Transverse colon (tissue), 3 donors: Measurements from ENCODE around the gene APOE.

Experiments
- POLR2A ChIP-seq: fragments of 450-650 bp; IDR thresholded peaks from one replicate; pipeline ENCODE4 v1.6.1; 2016; ENCODE audit warnings: antibody characterized with exemption, mild to moderate bottlenecking, moderate library complexity
- TF ChIP-seq, protein P1 (sequence below), 5 experiments: fragments of 200-600 bp in 3 of 5; fragments of 450-650 bp in 2 of 5; sonication (generic) in 3 of 5; IDR thresholded peaks; 1 replicate in 2 of 5; 2 replicates in 3 of 5; pipeline ENCODE4 v1.5.1; 2016 to 2017; ENCODE audit warnings: antibody characterized with exemption in 5 of 5, inconsistent platforms in 3 of 5, mild to moderate bottlenecking in 2 of 5, moderate library complexity in 1 of 5

DNA sequence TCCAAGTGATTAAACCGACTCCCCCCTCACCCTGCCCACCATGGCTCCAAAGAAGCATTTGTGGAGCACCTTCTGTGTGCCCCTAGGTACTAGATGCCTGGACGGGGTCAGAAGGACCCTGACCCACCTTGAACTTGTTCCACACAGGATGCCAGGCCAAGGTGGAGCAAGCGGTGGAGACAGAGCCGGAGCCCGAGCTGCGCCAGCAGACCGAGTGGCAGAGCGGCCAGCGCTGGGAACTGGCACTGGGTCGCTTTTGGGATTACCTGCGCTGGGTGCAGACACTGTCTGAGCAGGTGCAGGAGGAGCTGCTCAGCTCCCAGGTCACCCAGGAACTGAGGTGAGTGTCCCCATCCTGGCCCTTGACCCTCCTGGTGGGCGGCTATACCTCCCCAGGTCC is 2.0 kb downstream of the APOE start:
- no peak for TF ChIP-seq POLR2A
- TF ChIP-seq, protein P1, sequence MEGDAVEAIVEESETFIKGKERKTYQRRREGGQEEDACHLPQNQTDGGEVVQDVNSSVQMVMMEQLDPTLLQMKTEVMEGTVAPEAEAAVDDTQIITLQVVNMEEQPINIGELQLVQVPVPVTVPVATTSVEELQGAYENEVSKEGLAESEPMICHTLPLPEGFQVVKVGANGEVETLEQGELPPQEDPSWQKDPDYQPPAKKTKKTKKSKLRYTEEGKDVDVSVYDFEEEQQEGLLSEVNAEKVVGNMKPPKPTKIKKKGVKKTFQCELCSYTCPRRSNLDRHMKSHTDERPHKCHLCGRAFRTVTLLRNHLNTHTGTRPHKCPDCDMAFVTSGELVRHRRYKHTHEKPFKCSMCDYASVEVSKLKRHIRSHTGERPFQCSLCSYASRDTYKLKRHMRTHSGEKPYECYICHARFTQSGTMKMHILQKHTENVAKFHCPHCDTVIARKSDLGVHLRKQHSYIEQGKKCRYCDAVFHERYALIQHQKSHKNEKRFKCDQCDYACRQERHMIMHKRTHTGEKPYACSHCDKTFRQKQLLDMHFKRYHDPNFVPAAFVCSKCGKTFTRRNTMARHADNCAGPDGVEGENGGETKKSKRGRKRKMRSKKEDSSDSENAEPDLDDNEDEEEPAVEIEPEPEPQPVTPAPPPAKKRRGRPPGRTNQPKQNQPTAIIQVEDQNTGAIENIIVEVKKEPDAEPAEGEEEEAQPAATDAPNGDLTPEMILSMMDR (IDR thresholded peaks at IDR 0.05), result no peak
